Measurements from ENCODE around the gene TACC2.

TACC2 gene

GRCh38 chr10:122117475-122117874 lies 128.5 kb downstream of the TACC2 start:
- Histone ChIP-seq H3K4me3 (replicated peaks; ENCODE audit: low read depth, low read length) (no peak overlapping the region), H3K27me3 (replicated peaks; ENCODE audit: control insufficient read depth, insufficient read depth, low read length) (no peaks in the 10 kb centered on the region), H3K36me3 (ENCODE audit: control insufficient read depth, insufficient read depth, low read length) (no peaks in the 10 kb centered on the region)
- no peak for DNase-seq (ENCODE audit: extremely low read depth, insufficient read length)
- TF ChIP-seq CTCF (IDR thresholded peaks at IDR 0.05; ENCODE audit: insufficient read depth, low read length, poor library complexity, severe bottlenecking), result no peak

GRCh38 chr10:122120008-122120744 lies 131.2 kb downstream of the TACC2 start:
- no peak for DNase-seq (ENCODE audit: extremely low read depth, insufficient read length)
- no peak for TF ChIP-seq CTCF (IDR thresholded peaks at IDR 0.05; ENCODE audit: insufficient read depth, low read length, poor library complexity, severe bottlenecking)
- Histone ChIP-seq H3K27me3 (replicated peaks; ENCODE audit: control insufficient read depth, insufficient read depth, low read length) (no peaks in the 10 kb centered on the region), H3K4me3 (replicated peaks; ENCODE audit: low read depth, low read length) (no peak overlapping the region), H3K36me3 (ENCODE audit: control insufficient read depth, insufficient read depth, low read length) (no peaks in the 10 kb centered on the region)

- DNase-seq (ENCODE audit: extremely low read depth, insufficient read length), result no peak
- H3K36me3 ChIP-seq (ENCODE audit: control insufficient read depth, insufficient read depth, low read length), result no peaks in the 10 kb centered on the region
- TF ChIP-seq CTCF (IDR thresholded peaks at IDR 0.05; ENCODE audit: insufficient read depth, low read length, poor library complexity, severe bottlenecking), result no peak
- no peak overlapping the region for H3K4me3 ChIP-seq (replicated peaks; ENCODE audit: low read depth, low read length)
- no peaks in the 10 kb centered on the region for H3K27me3 ChIP-seq (replicated peaks; ENCODE audit: control insufficient read depth, insufficient read depth, low read length)
Observed at GRCh38 chr10:122121059-122121458, 132.1 kb downstream of the TACC2 start.

- no peak for TF ChIP-seq CTCF (IDR thresholded peaks at IDR 0.05; ENCODE audit: insufficient read depth, low read length, poor library complexity, severe bottlenecking)
- no peaks in the 10 kb centered on the region for H3K36me3 ChIP-seq (ENCODE audit: control insufficient read depth, insufficient read depth, low read length)
- no peak overlapping the region for H3K4me3 ChIP-seq (replicated peaks; ENCODE audit: low read depth, low read length)
- H3K27me3 ChIP-seq (replicated peaks; ENCODE audit: control insufficient read depth, insufficient read depth, low read length), result no peaks in the 10 kb centered on the region
- DNase-seq (ENCODE audit: extremely low read depth, insufficient read length), result no peak
Observed at GRCh38 chr10:122122493-122122892, 133.5 kb downstream of the TACC2 start.

- Histone ChIP-seq H3K36me3 (ENCODE audit: control insufficient read depth, insufficient read depth, low read length) (no peaks in the 10 kb centered on the region), H3K27me3 (replicated peaks; ENCODE audit: control insufficient read depth, insufficient read depth, low read length) (no peaks in the 10 kb centered on the region), H3K4me3 (replicated peaks; ENCODE audit: low read depth, low read length) (no peak overlapping the region)
- DNase-seq (ENCODE audit: extremely low read depth, insufficient read length), result no peak
- TF ChIP-seq CTCF (IDR thresholded peaks at IDR 0.05; ENCODE audit: insufficient read depth, low read length, poor library complexity, severe bottlenecking), result no peak
Observed at GRCh38 chr10:122123186-122123585, 134.2 kb downstream of the TACC2 start.

- no peak for TF ChIP-seq CTCF (IDR thresholded peaks at IDR 0.05; ENCODE audit: insufficient read depth, low read length, poor library complexity, severe bottlenecking)
- DNase-seq (ENCODE audit: extremely low read depth, insufficient read length), result no peak
Observed at GRCh38 chr10:122124342-122124741, 135.4 kb downstream of the TACC2 start.

More at GRCh38 chr10:122124342-122124741, 135.4 kb downstream of the TACC2 start:
- no peaks in the 10 kb centered on the region for H3K27me3 ChIP-seq (replicated peaks; ENCODE audit: control insufficient read depth, insufficient read depth, low read length)
- no peaks in the 10 kb centered on the region for H3K36me3 ChIP-seq (ENCODE audit: control insufficient read depth, insufficient read depth, low read length)
- H3K4me3 ChIP-seq (replicated peaks; ENCODE audit: low read depth, low read length), result no peak overlapping the region
